HG03097 (cell line): ENCODE data around the gene ZNF835.
"Not testable (repeated sequence)": the region's sequence is repeated elsewhere in the genome, so short reads cannot be mapped to it uniquely, and the experiment has no call there.

Source experiments
- ATAC-seq: cut with Tn5 transposase; IDR thresholded peaks from one replicate; pipeline ENCODE4 v1.9.1; 2021; ENCODE audit not compliant: unreplicated experiment, low FRiP score

Gene ZNF835

DNA sequence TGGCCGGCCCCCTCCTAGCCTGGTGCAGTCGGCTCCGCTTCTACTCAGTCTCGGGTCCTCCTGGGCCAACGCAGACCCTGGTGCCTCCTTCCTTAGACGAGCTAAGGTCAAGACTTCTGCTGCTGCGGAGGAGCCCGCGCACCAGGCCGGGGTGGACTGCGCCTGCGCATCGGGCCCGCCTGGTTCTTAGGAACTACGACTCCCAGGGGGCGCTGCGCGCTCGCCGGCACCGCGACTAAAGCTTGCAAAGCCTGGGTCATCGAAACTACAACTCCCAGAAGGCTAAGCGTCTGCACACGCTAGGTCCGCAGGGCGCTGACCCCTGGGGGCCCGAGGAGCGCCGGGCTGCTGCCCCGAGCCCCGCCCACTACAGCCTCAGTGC is at the start of gene ZNF835:
Gene ZNF835 (minus strand): TSS at position 145 of the 382 bp plus-strand sequence. CDS start 6,559 bp downstream, outside the sequence.
- no peak for ATAC-seq

DNA sequence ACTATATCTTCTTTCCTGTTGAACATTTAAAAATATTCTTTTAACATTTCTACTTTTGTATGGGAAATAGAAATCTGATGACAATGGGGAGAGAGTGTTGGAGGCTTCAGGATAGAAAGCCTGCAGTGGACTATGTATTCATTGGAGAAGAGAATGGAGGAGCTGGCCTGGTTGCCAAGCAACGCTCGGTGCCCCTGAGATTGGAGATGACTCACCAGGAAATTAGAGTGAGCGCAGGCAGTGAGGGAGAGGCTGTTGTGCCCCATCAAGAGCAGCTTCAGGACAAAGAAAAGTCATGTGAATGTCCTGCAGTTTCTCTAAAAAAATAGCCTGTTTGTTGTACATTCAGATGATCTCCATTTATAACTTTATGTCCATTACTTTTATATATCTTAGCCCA is 48.7 kb upstream of the ZNF835 start:
- ATAC-seq, result no peak

- ATAC-seq, result no peak
These were observed 46.7 kb upstream of the ZNF835 start for GRCh38 chr19:56718231-56718630.

DNA sequence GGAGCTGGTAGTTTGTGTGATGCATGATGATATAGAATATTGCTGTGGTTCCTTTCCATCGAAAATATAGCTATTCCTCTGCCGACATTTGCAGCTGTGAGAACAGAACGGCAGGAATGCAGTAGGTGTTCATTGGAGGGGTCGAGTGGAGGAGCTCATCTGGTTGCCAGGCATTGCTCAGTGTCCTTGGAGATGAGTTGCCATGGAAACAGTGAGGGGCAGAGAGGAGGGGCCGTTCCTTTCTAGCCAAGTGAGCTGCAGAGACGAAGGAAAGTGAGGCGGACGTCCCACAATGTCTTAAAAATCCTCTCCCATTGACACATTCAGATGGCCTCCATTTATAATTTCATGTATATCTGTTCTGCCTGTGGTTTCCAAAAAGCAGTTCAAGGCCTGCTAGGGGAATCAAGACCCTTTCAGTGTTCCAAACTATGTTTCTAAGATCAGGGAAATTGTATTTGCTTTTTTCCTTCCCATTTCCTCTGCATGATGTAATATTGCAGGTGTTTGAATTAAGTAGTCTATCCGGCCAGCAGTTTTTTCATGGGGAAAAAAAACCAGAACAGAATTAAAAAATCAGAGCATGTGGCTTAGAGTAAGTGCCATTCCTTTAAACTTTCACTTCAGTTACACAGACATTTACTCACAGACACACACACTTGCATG is 41.2 kb upstream of the ZNF835 start:
- ATAC-seq, result no peak

- ATAC-seq, result no peak
These were observed 38.9 kb upstream of the ZNF835 start for GRCh38 chr19:56710437-56710836.

DNA sequence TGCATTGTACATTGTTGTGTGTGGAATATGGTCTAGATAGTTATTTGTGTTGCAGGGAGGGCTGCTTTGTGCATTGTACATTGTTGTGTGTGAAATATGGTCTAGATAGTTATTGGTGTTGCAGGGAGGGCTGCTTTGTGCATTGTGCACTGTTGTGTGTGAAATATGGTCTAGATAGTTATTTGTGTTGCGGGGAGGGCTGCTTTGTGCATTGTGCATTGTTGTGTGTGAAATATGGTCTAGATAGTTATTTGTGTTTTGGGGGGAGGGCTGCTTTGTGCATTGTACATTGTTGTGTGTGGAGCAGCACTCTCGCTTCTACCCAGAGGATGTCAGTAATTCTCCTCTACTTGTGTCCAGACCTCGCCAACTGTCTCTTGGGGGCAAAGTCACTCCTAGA is 36.3 kb upstream of the ZNF835 start:
- ATAC-seq, result no peak

DNA sequence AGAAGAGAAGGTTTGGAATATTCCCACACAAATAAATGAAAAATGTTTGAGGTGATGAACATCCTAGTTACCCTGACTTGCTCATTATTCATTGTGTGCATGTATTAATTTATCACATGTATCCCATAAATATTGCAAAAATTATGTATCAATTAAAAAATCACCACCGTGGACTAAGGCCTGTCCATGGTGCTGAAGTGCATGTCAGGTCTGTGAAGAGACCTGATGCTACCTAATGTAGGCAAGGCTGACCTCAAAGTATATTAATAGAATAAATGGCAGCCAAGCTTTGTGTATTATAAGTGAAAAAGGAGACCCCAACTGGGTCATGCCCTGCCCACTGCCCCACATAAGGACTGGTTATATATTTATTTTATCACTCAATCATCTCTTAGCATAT is 34.4 kb upstream of the ZNF835 start:
- ATAC-seq, result no peak

GRCh38 chr19:56701895-56702294 is 30.3 kb upstream of the ZNF835 start:
- no peak for ATAC-seq

DNA sequence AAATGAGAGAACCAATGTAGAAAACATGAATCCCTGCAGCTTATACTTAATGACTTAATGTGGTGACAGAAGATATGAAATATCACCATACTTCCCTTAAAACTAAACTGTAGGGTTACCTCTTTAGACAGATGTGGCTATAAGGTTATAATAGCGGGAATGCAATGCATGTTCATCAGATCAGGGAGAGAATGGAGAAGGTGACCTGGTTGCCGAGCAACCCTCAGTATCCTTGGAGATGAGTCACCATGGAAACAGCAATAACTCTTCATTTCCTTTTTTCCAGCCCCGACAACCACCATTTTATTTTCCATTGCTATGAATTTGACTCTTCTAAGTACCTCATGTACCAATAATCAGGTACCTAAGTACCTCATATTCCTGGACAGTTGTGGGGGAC is 28.0 kb upstream of the ZNF835 start:
- no peak for ATAC-seq

- no peak for ATAC-seq
These were observed 20.8 kb upstream of the ZNF835 start for GRCh38 chr19:56692206-56692895.

DNA sequence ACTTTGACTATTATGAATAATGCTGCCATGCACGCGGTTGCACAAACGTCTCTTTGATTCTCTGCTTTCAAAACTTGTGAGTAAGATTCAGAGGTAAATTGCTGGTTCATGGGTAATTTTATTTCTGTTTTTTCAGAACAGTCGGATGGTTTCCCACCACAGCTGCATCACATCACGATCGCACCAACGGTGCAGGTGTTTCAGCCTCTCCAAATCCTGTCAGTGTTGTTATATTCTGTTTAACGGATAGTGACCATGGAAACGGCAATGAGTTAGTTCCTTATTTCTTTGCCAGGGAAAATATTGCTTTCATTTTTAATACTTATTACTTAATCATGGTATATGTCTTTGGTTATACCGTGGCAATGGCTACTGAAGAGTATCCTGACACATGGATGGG is 19.1 kb upstream of the ZNF835 start:
- no peak for ATAC-seq

DNA sequence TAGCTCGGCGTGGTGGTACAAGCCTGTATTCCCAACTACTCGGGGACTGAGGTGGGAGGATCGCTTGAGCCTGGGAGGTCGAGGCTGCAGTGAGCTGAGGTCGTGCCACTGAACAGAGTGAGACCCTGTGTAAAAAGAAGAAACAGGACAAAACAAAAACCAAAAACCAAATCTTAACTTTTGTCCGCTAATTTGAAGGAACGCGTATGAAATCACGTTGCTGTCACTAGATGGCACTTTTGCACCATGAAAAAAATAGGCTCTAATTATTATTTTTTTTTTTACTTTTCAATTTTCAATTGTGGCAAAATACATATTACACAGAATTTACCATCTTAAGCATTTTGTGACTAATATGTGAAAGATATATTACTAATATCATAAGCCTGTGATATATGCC is 17.6 kb upstream of the ZNF835 start:
- ATAC-seq, result no peak

GRCh38 chr19:56687031-56687430 is 15.5 kb upstream of the ZNF835 start:
- ATAC-seq, result no peak

DNA sequence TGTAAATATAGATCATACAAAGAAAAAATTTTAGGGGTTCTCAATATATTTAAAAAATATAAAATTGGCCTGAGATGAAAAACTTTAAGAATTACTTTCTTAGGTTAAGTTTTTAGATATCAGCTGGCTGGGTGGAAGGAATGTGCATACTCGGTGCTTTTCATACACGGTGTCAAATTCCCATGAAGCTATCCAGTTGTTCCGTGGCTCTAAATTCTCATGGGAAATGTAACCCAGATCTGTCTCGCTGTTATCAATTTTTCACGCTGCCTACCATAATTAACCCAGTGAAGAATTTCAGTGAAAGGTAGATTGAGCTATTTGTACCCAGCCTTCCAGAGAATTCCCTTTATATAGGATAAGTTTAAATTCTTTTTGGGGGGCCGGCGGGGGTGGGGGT is 11.6 kb upstream of the ZNF835 start:
- no peak for ATAC-seq

DNA sequence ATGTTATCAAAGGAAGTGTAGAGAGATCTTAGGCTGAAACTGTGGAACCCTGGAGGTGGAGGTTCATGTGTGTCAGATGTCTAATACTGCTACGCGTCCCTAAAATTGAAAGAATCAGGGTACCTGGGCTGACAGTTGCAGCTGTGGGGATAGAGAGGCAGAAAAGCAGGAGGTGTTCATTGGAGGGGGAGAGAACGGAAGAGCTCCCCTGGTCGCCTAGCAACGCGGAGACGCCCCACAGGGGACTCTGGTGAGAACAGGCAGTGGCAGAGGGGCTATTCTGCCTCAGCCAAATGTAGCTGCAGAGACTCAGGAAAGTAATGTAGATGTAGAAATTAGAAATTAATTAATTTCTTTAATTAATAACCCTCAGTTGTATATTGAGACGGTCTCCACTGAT is 10.1 kb upstream of the ZNF835 start:
- no peak for ATAC-seq

- ATAC-seq, result no peak
These were observed 6.6 kb upstream of the ZNF835 start for GRCh38 chr19:56678205-56678604.

GRCh38 chr19:56672610-56673009 is 1.1 kb upstream of the ZNF835 start:
- ATAC-seq, result not testable (repeated sequence)

- no peak for ATAC-seq
These were observed 470 bp downstream of the ZNF835 start for GRCh38 chr19:56670961-56671612.

- no peak for ATAC-seq
These were observed 1.1 kb downstream of the ZNF835 start for GRCh38 chr19:56670401-56670960.

GRCh38 chr19:56668676-56669075 is 2.9 kb downstream of the ZNF835 start:
- no peak for ATAC-seq

DNA sequence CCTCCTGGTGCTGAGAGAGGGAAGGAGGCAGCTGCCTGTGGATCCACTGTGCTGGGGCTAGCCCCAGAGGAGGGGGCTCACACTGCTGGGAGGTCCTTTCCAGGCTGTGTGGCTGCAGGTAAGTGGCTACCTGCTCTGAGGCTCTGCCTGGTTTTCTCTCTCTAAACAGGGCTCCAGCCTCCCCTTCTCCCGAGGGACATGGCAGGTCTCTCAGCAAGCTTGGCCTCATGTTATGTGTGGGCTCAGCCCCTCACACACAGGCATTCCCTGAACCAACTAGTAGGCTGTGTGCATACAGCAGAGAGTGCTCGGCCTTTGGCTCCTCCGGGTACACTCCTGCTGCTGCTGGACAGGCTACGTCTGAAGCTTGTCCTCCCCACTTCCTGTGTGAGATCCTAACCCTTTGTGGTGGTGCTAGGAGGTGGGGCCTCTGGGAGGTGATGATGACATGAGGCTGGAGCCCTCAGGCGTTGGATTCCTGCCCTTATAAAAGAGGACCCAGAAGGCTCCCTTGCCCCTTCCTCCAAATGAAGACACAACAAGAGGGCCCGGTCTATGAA is 4.2 kb downstream of the ZNF835 start:
- no peak for ATAC-seq
